ENCODE measurements around the gene CAND1. TPM values are rescaled to one million over a fixed set of nuclear protein-coding genes. Genes with fewer than 3 reads are reported as not detected.

CAND1 gene
- total and polyA plus RNA-seq, 7 donors: 9.1 to 48.6 (median 27.9) TPM

- 97 to 100% (median 98%) methylated on average over 2 of the region's 2 CpGs for WGBS, 3 donors
- Histone ChIP-seq H3K9me3 (no peaks in the 10 kb centered on the region), H3K4me1 (no peaks in the 10 kb centered on the region), H3K27me3 (ENCODE audit: insufficient read depth in 3 of 3, low read length in 2 of 3) (no peaks in the 10 kb centered on the region), H3K27ac (no peak overlapping the region), H3K36me3 (ENCODE audit: insufficient read depth in 1 of 2, low read depth in 1 of 2) (peaks cover 0 to 3% of the 10 kb centered on the region in 2 donors), H3K4me3 (no peak overlapping the region)
- no peak for DNase-seq
- TF ChIP-seq CTCF (IDR thresholded peaks at IDR 0.05): no peak
- intact Hi-C loops (cut with DNase I): no loop called here
- no peak for ATAC-seq
Measured at GRCh38 chr12:67344979-67345710, 76.0 kb downstream of the CAND1 start.

DNA sequence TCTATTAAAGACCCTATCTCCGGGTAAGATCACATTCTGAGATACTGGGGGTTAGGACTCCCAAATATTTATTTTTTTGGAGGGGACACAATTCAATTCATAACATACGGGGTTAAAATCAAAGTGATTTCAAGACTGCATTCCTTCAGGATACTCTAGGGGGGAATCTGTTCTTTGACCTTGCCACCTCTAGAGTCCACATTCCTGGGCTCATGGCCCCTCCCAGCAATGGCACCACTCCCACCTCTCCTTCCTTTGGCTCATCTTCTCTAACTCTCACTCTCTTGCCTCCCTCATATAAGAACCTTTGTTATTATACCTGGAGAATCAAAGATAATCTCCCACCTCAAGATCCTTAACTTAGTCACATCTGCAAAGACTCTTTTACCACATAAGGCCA is 79.5 kb downstream of the CAND1 start:
- no peak for DNase-seq
- intact Hi-C loops (cut with DNase I): no loop called here
- H3K36me3 ChIP-seq (ENCODE audit: insufficient read depth in 1 of 2, low read depth in 1 of 2): no peaks in the 10 kb centered on the region
- H3K4me3 ChIP-seq: no peak overlapping the region
- TF ChIP-seq CTCF (IDR thresholded peaks at IDR 0.05): no peak
- H3K27ac ChIP-seq: no peak overlapping the region
- 85 to 97% (median 94%) methylated on average over 2 of the region's 2 CpGs for WGBS, 3 donors
- ATAC-seq: no peak
- H3K9me3 ChIP-seq: no peaks in the 10 kb centered on the region
- H3K4me1 ChIP-seq: peaks cover 4% of the 10 kb centered on the region
- no peaks in the 10 kb centered on the region for H3K27me3 ChIP-seq (ENCODE audit: insufficient read depth in 3 of 3, low read length in 2 of 3)

- 48 to 58% (median 52%) methylated on average over 2 of the region's 2 CpGs for WGBS, 3 donors
- H3K27me3 ChIP-seq (ENCODE audit: insufficient read depth in 3 of 3, low read length in 2 of 3): no peaks in the 10 kb centered on the region
- no peak for TF ChIP-seq CTCF (IDR thresholded peaks at IDR 0.05)
- H3K4me1 ChIP-seq: peaks cover 17% of the 10 kb centered on the region
- DNase-seq: no peak
- peak overlapping the region; percentile 18 for H3K27ac ChIP-seq
- H3K4me3 ChIP-seq: no peak overlapping the region
- H3K9me3 ChIP-seq: no peaks in the 10 kb centered on the region
- H3K36me3 ChIP-seq (ENCODE audit: insufficient read depth in 1 of 2, low read depth in 1 of 2): no peaks in the 10 kb centered on the region
- intact Hi-C loops (cut with DNase I): no loop called here
- ATAC-seq: no peak
Measured at GRCh38 chr12:67352682-67353081, 83.5 kb downstream of the CAND1 start.

- DNase-seq (no peak), ATAC-seq (peak; percentile 23 to 60 (median 29))
- Histone ChIP-seq H3K9me3 (no peaks in the 10 kb centered on the region), H3K36me3 (ENCODE audit: insufficient read depth in 1 of 2, low read depth in 1 of 2) (no peaks in the 10 kb centered on the region), H3K4me3 (peak overlapping the region; percentile 62), H3K27me3 (ENCODE audit: insufficient read depth in 3 of 3, low read length in 2 of 3) (no peaks in the 10 kb centered on the region), H3K27ac (peak overlapping the region; percentile 78), H3K4me1 (peaks cover 28% of the 10 kb centered on the region)
- intact Hi-C loops (cut with DNase I): loop anchor here (2.0 kb wide), 1 partner anchor 588 kb away; no protein-coding TSS in a partner anchor
- WGBS, 3 donors: 9 to 13% (median 9%) methylated on average over 5 of the region's 5 CpGs
- no peak for TF ChIP-seq CTCF (IDR thresholded peaks at IDR 0.05)
Measured at GRCh38 chr12:67354322-67354721, 85.2 kb downstream of the CAND1 start.

Data from psoas muscle (tissue), 8 donors.